PFSK-1 (cell line): ENCODE data around the gene KRT71.

Source experiments
- POLR2AphosphoS5 ChIP-seq: IDR thresholded peaks from 2 replicates; pipeline ENCODE4 v1.6.1; 2012; ENCODE audit warnings: low read depth, mild to moderate bottlenecking, control low read depth, low read length, moderate library complexity
- SIN3A ChIP-seq: IDR thresholded peaks from 2 replicates; pipeline ENCODE4 v1.6.1; 2012; ENCODE audit warnings: mild to moderate bottlenecking, low read length, moderate library complexity, borderline replicate concordance; ENCODE audit not compliant: insufficient read depth
- TF ChIP-seq, protein P1 (sequence below), 2 experiments: IDR thresholded peaks; 2 replicates each; pipeline versions ENCODE4 v1.6.1 to v1.8.0; 2011 to 2012; ENCODE audit warnings: low read depth in 2 of 2, low read length in 2 of 2, control low read depth in 1 of 2, inconsistent platforms in 1 of 2, mild to moderate bottlenecking in 1 of 2, moderate library complexity in 1 of 2; ENCODE audit not compliant: insufficient read depth in 1 of 2

DNA sequence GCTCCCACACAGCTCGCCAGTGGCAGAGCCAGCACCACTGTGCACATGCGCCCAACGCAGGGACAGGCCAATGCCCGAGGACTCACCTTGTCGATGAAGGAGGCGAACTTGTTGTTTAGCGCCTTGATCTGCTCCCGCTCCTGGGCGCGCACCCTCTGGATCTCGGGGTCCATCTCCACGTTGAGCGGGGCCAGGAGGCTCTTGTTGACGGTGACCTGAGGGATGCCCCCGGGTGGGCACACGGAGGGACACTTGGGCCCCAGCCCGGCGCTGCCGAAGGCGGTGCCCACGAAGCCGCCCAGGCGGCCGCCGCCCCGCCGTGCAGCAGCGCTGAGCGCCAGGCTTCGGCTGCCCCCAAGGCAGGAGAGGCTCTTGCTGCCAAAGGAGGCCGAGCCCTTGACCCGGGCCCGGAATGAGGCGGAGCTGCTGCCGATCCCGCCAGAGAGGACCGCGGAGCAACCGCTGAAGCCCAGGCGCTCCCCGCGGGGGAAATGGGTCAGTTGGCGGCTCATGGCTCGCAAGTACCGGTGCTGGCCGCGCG lies 48.1 kb upstream of the KRT71 start, which contains the start of gene KRT72:
- TF ChIP-seq, protein P1, sequence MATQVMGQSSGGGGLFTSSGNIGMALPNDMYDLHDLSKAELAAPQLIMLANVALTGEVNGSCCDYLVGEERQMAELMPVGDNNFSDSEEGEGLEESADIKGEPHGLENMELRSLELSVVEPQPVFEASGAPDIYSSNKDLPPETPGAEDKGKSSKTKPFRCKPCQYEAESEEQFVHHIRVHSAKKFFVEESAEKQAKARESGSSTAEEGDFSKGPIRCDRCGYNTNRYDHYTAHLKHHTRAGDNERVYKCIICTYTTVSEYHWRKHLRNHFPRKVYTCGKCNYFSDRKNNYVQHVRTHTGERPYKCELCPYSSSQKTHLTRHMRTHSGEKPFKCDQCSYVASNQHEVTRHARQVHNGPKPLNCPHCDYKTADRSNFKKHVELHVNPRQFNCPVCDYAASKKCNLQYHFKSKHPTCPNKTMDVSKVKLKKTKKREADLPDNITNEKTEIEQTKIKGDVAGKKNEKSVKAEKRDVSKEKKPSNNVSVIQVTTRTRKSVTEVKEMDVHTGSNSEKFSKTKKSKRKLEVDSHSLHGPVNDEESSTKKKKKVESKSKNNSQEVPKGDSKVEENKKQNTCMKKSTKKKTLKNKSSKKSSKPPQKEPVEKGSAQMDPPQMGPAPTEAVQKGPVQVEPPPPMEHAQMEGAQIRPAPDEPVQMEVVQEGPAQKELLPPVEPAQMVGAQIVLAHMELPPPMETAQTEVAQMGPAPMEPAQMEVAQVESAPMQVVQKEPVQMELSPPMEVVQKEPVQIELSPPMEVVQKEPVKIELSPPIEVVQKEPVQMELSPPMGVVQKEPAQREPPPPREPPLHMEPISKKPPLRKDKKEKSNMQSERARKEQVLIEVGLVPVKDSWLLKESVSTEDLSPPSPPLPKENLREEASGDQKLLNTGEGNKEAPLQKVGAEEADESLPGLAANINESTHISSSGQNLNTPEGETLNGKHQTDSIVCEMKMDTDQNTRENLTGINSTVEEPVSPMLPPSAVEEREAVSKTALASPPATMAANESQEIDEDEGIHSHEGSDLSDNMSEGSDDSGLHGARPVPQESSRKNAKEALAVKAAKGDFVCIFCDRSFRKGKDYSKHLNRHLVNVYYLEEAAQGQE (IDR thresholded peaks at IDR 0.05; ENCODE audit: insufficient read depth in 1 of 2, low read depth in 2 of 2, low read length in 2 of 2): no peak
- TF ChIP-seq POLR2AphosphoS5: no peak
- TF ChIP-seq SIN3A: no peak
